ENCODE data around the gene LYPD6B.

- TF ChIP-seq EZH2 (IDR thresholded peaks at IDR 0.05) = no peak
- TF ChIP-seq POLR2AphosphoS5 (IDR thresholded peaks at IDR 0.05; ENCODE audit: borderline replicate concordance, low read depth, low read length) = no peak
- TF ChIP-seq FOXP2 (optimal IDR thresholded peaks at IDR 0.05; ENCODE audit: control extremely low read depth, extremely low read length, insufficient read depth) = no peak
These were observed 122.3 kb downstream of the LYPD6B start for GRCh38 chr2:149160701-149161217.
